PC-9 (cell line): Measurements from ENCODE around the gene LDLRAD3. TPM values are rescaled to one million over a fixed set of nuclear protein-coding genes. Genes with fewer than 3 reads are reported as not detected.

Source experiments
- BruUV-seq: library from RNA; stranded (reverse); fragments of 400-500 nt; replicated peaks from 2 replicates; lab custom pipeline; 2021; lab: Mats Ljungman, UMichigan
- CTCF ChIA-PET: fragments of 300-600 bp; sonication (Branson Sonifier 250); formaldehyde crosslinking; loops from one replicate; lab custom pipeline; 2022; ENCODE audit warnings: antibody characterized with exemption; lab: Charles Lee
- POLR2A ChIA-PET: fragments of 300-600 bp; sonication (Branson Sonifier 250); formaldehyde crosslinking; loops from one replicate; lab custom pipeline; 2022; ENCODE audit warnings: antibody characterized with exemption; ENCODE audit not compliant: unreplicated experiment; lab: Charles Lee
- DNase-seq, 2 experiments: peaks; one replicate each; pipeline versions ENCODE4 v3.0.0 to v3.0.0-alpha.2; 2015 to 2022; ENCODE audit warnings: mixed read lengths in 1 of 2
- H2AFZ ChIP-seq: fragments of 200-600 bp; sonication (generic); 2 replicates; pipeline ENCODE4 v1.8.1; 2017; ENCODE audit warnings: antibody characterized with exemption
- H3F3A ChIP-seq: fragments of 200-600 bp; sonication (generic); 2 replicates; pipeline ENCODE4 v1.8.1; 2017; ENCODE audit warnings: antibody characterized with exemption, mild to moderate bottlenecking, low read depth; ENCODE audit not compliant: insufficient read depth
- H3K27ac ChIP-seq: fragments of 200-600 bp; sonication (generic); 2 replicates; pipeline ENCODE4 v1.6.1; 2016; ENCODE audit warnings: mixed run types
- H3K27me3 ChIP-seq: fragments of 200-600 bp; sonication (generic); 2 replicates; pipeline ENCODE4 v1.6.1; 2016; ENCODE audit warnings: low read depth, mixed run types; ENCODE audit not compliant: insufficient read depth
- H3K36me3 ChIP-seq: fragments of 200-600 bp; sonication (generic); 2 replicates; pipeline ENCODE4 v1.6.1; 2016; ENCODE audit warnings: low read depth, mixed run types
- H3K4me1 ChIP-seq: fragments of 200-600 bp; sonication (generic); replicated peaks from 2 replicates; pipeline ENCODE4 v1.6.1; 2016; ENCODE audit warnings: mixed run types; ENCODE audit not compliant: insufficient read depth
- H3K4me2 ChIP-seq: fragments of 200-600 bp; sonication (generic); 2 replicates; pipeline ENCODE4 v1.6.1; 2017; ENCODE audit warnings: mixed run types
- H3K4me3 ChIP-seq: fragments of 200-600 bp; sonication (generic); 2 replicates; pipeline ENCODE4 v1.6.1; 2016; ENCODE audit warnings: mixed run types
- H3K79me2 ChIP-seq: fragments of 200-600 bp; sonication (generic); 2 replicates; pipeline ENCODE4 v1.6.1; 2017; ENCODE audit warnings: low read depth, mixed run types
- H3K9me2 ChIP-seq: fragments of 200-600 bp; sonication (generic); 2 replicates; pipeline ENCODE4 v1.8.1; 2017; ENCODE audit warnings: mild to moderate bottlenecking; ENCODE audit not compliant: insufficient read depth
- H3K9me3 ChIP-seq: fragments of 200-600 bp; sonication (generic); 2 replicates; pipeline ENCODE4 v1.8.1; 2016; ENCODE audit warnings: low read depth; ENCODE audit not compliant: insufficient read depth
- H4K20me1 ChIP-seq: fragments of 200-600 bp; sonication (generic); 2 replicates; pipeline ENCODE4 v1.8.1; 2017; ENCODE audit not compliant: insufficient read depth
- EZH2 ChIP-seq: fragments of 200-600 bp; sonication (generic); IDR thresholded peaks from 2 replicates; pipeline ENCODE4 v1.8.0; 2017; ENCODE audit warnings: antibody characterized with exemption, low read depth
- intact Hi-C: fragments of 100-400 bp; cut with micrococcal nuclease; formaldehyde crosslinking; loops from one replicate; pipeline ENCODE4 v1.10.0; 2022; ENCODE audit not compliant: unreplicated experiment
- total RNA-seq: library from RNA; stranded (reverse); gene quantifications from 2 replicates; pipeline ENCODE4 v1.2.3, GENCODE V29; 2021
- TF ChIP-seq, protein P1 (sequence below): fragments of 200-600 bp; sonication (generic); conservative IDR thresholded peaks from 2 replicates; pipeline ENCODE4 v1.6.1; 2017; ENCODE audit warnings: mixed run types, antibody characterized with exemption, mild to moderate bottlenecking, moderate library complexity

Gene LDLRAD3
- total RNA-seq, 1 experiment from 2014 or later, result 15.9 TPM

DNA sequence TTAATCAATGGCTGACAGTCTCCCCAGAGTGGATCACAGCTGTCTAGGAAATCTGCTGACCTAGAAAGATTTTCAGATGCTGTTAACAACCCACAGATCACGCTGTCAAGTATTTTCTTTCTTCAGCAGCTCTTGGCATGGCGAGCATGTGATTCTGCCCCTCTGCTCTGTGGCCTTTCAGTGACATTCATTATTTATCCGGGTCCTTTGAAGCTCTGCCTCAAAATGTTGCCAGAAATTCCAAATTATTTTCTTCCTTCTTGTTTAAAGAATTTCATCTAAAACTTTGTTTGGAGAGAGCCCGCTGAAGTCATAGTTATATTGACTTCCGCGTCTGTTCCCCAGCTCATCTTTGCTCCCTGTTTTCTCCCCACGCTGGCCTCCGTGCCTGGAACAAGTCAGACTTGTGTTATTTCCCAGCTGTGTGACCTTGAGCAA lies 211.3 kb downstream of the LDLRAD3 start:
- H3K9me3 ChIP-seq, result no peaks in the 10 kb centered on the region
- no peak for TF ChIP-seq EZH2
- TF ChIP-seq, protein P1, sequence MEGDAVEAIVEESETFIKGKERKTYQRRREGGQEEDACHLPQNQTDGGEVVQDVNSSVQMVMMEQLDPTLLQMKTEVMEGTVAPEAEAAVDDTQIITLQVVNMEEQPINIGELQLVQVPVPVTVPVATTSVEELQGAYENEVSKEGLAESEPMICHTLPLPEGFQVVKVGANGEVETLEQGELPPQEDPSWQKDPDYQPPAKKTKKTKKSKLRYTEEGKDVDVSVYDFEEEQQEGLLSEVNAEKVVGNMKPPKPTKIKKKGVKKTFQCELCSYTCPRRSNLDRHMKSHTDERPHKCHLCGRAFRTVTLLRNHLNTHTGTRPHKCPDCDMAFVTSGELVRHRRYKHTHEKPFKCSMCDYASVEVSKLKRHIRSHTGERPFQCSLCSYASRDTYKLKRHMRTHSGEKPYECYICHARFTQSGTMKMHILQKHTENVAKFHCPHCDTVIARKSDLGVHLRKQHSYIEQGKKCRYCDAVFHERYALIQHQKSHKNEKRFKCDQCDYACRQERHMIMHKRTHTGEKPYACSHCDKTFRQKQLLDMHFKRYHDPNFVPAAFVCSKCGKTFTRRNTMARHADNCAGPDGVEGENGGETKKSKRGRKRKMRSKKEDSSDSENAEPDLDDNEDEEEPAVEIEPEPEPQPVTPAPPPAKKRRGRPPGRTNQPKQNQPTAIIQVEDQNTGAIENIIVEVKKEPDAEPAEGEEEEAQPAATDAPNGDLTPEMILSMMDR, result no peak
- intact Hi-C loops, result no loop called here
- BruUV-seq, result no TSS peak
- no peaks in the 10 kb centered on the region for H3K36me3 ChIP-seq
- no peaks in the 10 kb centered on the region for H3K27me3 ChIP-seq
- no peaks in the 10 kb centered on the region for H3K79me2 ChIP-seq
- no peak overlapping the region for H3K4me2 ChIP-seq
- ChIA-PET POLR2A (no interaction called here), CTCF (no interaction called here)
- no peaks in the 10 kb centered on the region for H4K20me1 ChIP-seq
- H3K4me3 ChIP-seq, result no peak overlapping the region
- H2AFZ ChIP-seq, result no peak overlapping the region
- H3K9me2 ChIP-seq, result no peaks in the 10 kb centered on the region
- no peak overlapping the region for H3K27ac ChIP-seq
- H3K4me1 ChIP-seq, result peaks cover 11% of the 10 kb centered on the region
- DNase-seq, result no peak
- H3F3A ChIP-seq, result peaks cover 7% of the 10 kb centered on the region

DNA sequence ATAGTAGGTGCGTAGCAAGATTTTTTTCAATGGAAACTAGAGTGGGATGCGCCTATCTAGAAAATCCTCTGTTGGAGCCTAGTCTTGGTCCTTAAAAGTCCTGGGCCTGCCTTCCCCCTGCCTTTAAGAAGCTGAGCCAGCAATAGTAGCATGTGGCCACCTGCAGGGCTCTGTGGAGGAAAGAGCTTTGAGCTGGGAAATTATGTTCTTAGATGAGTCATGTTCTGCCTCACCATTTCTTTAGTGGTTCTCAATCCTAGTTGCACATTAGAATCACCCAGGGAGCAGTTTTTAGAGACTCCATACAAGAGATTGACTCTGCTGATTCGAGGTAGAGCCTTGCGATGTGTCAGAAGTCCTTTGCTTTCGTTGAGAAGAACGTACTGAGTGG lies 211.9 kb downstream of the LDLRAD3 start:
- Histone ChIP-seq H3K4me3 (no peak overlapping the region), H2AFZ (no peak overlapping the region), H3F3A (peaks cover under 1% of the 10 kb centered on the region; the same call in 1 of the 2 replicates), H3K27ac (no peak overlapping the region), H4K20me1 (no peaks in the 10 kb centered on the region), H3K4me2 (no peak overlapping the region), H3K9me3 (no peaks in the 10 kb centered on the region), H3K79me2 (no peaks in the 10 kb centered on the region), H3K9me2 (no peaks in the 10 kb centered on the region), H3K4me1 (0 out of 2 replicates have a peak, but pooled peaks cover 5% of the 10 kb centered on the region), H3K36me3 (no peaks in the 10 kb centered on the region), H3K27me3 (no peaks in the 10 kb centered on the region)
- intact Hi-C loops, result no loop called here
- POLR2A ChIA-PET, result no interaction called here
- no peak for TF ChIP-seq EZH2
- TF ChIP-seq, protein P1, result no peak
- no TSS peak for BruUV-seq
- CTCF ChIA-PET, result no interaction called here
- no peak for DNase-seq

DNA sequence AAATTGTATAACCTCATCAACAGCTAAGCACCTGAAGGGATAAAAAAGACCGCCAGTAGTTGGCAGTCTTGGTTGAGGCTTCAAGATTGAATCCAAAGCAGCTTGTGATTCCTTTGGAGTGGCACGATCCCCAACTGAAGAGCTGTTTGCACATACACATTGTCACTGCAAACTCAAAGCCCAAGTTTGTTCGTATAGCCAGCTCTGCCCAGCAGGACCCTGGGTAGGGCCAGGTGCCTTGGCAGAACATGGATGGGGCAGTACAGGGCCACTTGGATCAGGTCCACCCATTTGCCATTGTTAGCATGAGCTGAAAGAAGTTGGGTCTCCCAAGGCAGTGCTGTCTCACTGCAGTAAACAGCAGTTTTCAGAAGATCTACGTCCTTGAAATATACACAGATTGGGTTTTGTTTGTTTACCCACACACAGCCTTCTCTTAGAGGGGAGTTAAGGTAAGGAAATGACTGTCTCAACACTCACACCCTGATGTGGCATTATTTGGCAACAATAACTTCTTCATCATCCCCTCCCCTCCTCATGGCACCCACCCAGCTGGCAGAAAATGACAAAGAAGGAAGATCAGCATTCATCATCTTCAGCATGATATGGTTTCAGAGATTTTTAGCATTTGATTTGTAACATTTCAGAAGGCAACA lies 212.4 kb downstream of the LDLRAD3 start:
- H3K27ac ChIP-seq, result no peak overlapping the region
- no peaks in the 10 kb centered on the region for H3K27me3 ChIP-seq
- CTCF ChIA-PET, result no interaction called here
- H3K36me3 ChIP-seq, result no peaks in the 10 kb centered on the region
- H3K9me2 ChIP-seq, result no peaks in the 10 kb centered on the region
- no peaks in the 10 kb centered on the region for H3K9me3 ChIP-seq
- no TSS peak for BruUV-seq
- H4K20me1 ChIP-seq, result no peaks in the 10 kb centered on the region
- H3K79me2 ChIP-seq, result no peaks in the 10 kb centered on the region
- H3F3A ChIP-seq, result no peaks in the 10 kb centered on the region
- POLR2A ChIA-PET, result no interaction called here
- H3K4me1 ChIP-seq, result no peaks in the 10 kb centered on the region
- H3K4me2 ChIP-seq, result no peak overlapping the region
- intact Hi-C loops, result no loop called here
- TF ChIP-seq EZH2, result no peak
- TF ChIP-seq, protein P1, result no peak
- DNase-seq, result no peak
- no peak overlapping the region for H3K4me3 ChIP-seq
- no peak overlapping the region for H2AFZ ChIP-seq
